NCI-H510A (cell line): ENCODE results near the gene POTEH.
"Not testable (repeated sequence)": the region's sequence is repeated elsewhere in the genome, so short reads cannot be mapped to it uniquely, and the experiment has no call there.

Experiments
- DNase-seq: peaks from one replicate; lab custom pipeline; 2025; lab: John Stamatoyannopoulos, UW

Gene POTEH

GRCh38 chr22:15738157-15738908, 48.5 kb downstream of the POTEH start:
- not testable (repeated sequence) for DNase-seq

GRCh38 chr22:15738909-15739391, 49.1 kb downstream of the POTEH start:
- not testable (repeated sequence) for DNase-seq

GRCh38 chr22:15747636-15748323, 58.0 kb downstream of the POTEH start:
- not testable (repeated sequence) for DNase-seq

- not testable (repeated sequence) for DNase-seq
Observed at GRCh38 chr22:15749181-15749970, 59.5 kb downstream of the POTEH start.

- not testable (repeated sequence) for DNase-seq
Observed at GRCh38 chr22:15759443-15760097, 69.7 kb downstream of the POTEH start.

GRCh38 chr22:15760388-15761150, 70.7 kb downstream of the POTEH start:
- not testable (repeated sequence) for DNase-seq

GRCh38 chr22:15761151-15761777, 71.4 kb downstream of the POTEH start:
- DNase-seq: not testable (repeated sequence)

- not testable (repeated sequence) for DNase-seq
Observed at GRCh38 chr22:15763559-15763958, 73.7 kb downstream of the POTEH start.
